Measurements from ENCODE around the gene GCH1. TPM values are rescaled to one million over a fixed set of nuclear protein-coding genes. Genes with fewer than 3 reads are reported as not detected.

Gene GCH1
- total RNA-seq, 1 donor from 2014 or later = 6.4 TPM

Small RNA genes lying within 50 kb of the gene (microRNA-seq; reads per million reads assigned to microRNA genes)
- gene MIR4308 = not detected

Other genes starting within 250 kb of the GCH1 start
- gene WDHD1, start 124.3 kb upstream of the GCH1 start, total RNA-seq = 3.1 TPM
- 29.7 TPM for gene SOCS4, start 124.4 kb upstream of the GCH1 start, total RNA-seq
- 91.1 TPM for gene MAPK1IP1L, start 148.8 kb upstream of the GCH1 start, total RNA-seq
- 229 TPM for gene LGALS3, start 226.4 kb upstream of the GCH1 start, total RNA-seq